22Rv1 (cell line): ENCODE measurements around the gene HAGH.

ENCODE experiments used
- CTCF ChIP-seq: fragments of 450-650 bp; IDR thresholded peaks from 2 replicates; pipeline ENCODE4 v1.5.1; 2017; ENCODE audit warnings: mild to moderate bottlenecking
- ZFX ChIP-seq: fragments of 450-650 bp; IDR thresholded peaks from 2 replicates; pipeline ENCODE4 v1.6.1; 2017; ENCODE audit warnings: antibody characterized with exemption, borderline replicate concordance

GRCh38 chr16:1828645-1829410 lies 2.2 kb upstream of the HAGH start:
- no peak for TF ChIP-seq CTCF
- TF ChIP-seq ZFX: no peak
